NCI-H187 treated with DMSO at 0.1 percent for 48 hours (cell line): ENCODE results near the gene FBN2.

Source experiments
- DNase-seq: peaks from one replicate; lab custom pipeline; 2025; lab: John Stamatoyannopoulos, UW

FBN2 gene

GRCh38 chr5:128304791-128305190, 233.3 kb downstream of the FBN2 start:
- DNase-seq: no peak

GRCh38 chr5:128304088-128304487, 234.0 kb downstream of the FBN2 start:
- no peak for DNase-seq

GRCh38 chr5:128303593-128303992, 234.5 kb downstream of the FBN2 start:
- no peak for DNase-seq

DNA sequence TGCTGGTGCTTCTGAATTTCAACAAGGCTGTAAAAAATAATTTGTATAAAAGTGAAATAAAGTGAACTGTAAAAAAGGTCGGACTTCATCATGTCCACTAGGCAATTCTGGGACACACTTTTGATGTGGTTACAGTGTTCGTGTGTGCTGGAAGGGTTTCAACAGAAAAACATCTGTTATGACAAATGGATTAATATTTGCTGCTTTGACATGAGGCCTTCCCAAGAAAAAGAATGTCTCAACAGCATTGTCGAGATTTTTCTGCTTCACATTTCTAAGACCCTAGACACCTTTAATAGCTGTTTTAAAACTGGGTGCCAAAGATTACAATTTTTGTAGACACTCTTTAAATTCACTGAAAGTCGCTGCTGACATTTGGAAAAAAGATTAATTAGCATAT, 237.9 kb downstream of the FBN2 start:
- no peak for DNase-seq

GRCh38 chr5:128290152-128290858, 247.7 kb downstream of the FBN2 start:
- DNase-seq: no peak

- DNase-seq: no peak
Measured at GRCh38 chr5:128287740-128288139, 250.3 kb downstream of the FBN2 start.

GRCh38 chr5:128284236-128284635, 253.8 kb downstream of the FBN2 start:
- no peak for DNase-seq

DNA sequence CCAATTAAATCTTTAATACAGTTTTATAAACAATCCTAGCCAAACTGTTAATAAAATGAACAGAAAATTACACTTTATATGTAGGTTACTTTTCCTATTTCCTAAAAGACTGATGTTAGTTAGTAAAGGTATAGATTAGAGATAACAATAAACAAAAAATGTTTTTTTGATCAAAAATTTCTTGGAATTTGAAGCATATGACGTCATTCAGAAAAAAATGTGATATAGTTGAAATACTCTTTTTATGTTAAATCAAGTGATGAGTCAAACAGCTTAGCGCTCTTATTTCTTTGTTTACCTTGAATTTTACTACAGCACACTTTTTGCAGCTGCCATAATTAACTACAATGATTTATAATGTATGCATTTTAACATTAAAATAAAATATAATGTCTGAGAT, 258.7 kb downstream of the FBN2 start:
- DNase-seq: no peak

DNA sequence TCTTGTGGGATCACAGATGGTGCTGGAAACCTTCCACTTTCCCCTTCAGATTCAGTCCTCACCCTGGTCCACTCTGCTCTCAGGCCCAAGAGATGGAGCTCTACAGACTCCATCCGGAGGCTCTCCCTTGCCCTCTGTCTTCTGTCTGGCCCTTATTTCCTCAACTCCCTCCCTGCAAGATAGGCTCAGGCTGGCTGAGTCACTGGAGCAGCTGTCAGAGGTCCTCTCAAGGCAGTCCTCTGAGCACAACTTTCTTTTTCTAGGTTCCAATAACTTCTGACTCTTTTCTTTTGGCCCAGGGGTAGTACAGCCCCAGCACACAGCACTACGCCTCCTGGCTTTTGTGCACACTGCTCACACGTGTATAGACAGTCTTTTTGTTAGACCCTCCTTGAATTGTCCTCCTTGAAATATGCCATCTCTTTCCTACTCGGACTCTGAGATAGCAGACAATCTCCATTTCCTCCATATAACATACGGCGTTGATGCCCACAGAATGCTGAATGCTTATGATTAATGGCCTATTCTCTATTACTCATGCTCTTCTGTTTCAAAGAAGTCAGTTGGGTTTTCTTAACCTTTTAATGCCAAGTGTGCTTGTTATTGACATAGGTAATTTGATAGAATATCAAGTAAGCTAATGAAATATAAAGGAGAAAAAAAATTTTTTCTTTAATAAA, 261.4 kb downstream of the FBN2 start:
- DNase-seq: no peak

- no peak for DNase-seq
Measured at GRCh38 chr5:128274441-128274840, 263.6 kb downstream of the FBN2 start.

DNA sequence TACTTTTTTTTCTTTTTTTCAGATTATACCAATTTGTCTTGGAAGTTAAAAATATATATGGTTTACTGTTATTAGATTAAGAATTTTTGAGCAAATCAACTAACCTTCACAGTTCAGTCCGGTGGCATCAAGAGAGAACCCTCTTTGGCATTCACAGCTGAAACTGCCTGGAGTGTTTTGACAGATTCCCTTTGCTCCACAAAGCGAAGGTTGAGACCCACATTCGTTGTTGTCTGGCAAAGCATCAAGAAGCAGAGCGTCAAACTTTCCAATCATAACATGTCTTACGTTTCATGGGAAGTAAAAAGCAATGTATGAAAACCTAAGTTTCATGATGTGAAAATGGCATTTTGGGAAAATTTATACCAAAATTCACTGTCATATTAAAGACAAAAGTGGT, 264.3 kb downstream of the FBN2 start:
- no peak for DNase-seq

DNA sequence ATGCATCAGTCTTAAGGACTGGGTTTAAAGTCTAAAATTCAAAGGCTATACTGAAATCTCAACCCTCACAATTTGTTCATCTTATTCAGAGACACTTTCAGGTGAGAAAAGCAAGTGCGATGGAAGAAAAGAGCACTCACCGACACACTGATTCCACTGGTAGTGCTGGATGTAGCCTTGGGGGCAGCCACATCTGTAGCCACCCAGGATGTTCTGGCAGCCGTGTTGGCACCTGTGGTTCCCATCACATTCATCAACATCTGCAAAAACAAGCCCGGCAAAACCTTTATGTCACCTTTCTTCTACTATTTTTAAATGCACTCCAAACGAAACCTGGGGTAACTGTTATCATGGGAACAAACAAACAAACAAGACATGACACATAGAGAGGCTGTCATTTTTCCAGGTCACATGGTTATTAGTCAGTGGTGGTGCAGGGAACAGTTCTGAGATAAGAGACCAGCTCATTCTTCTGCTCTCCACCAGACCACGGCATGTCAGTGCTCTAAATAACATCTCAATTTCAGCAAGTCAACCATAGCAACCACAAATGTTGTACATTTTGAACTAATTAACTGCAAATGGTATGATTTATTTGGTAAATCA, 266.1 kb downstream of the FBN2 start:
- no peak for DNase-seq

DNA sequence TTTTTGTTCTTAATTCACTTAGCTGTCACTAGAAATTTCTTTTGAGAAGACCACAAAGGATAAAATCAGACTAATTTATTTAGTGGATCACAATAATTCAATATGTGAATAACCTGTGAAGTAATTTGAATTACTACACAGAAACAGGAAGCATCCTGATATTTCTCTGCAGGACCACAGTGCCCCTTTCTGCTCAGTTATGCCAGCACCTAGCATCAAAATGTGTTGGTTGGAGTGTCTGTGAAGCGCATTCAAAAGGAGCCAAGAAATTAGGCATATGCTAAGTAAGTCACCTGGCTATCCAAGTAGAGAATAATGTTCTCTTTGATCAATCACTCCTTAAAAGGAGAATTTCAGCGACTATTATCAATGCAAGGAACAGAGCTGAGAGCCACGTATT, 267.0 kb downstream of the FBN2 start:
- no peak for DNase-seq

- no peak for DNase-seq
Measured at GRCh38 chr5:128264564-128265360, 273.3 kb downstream of the FBN2 start.

DNA sequence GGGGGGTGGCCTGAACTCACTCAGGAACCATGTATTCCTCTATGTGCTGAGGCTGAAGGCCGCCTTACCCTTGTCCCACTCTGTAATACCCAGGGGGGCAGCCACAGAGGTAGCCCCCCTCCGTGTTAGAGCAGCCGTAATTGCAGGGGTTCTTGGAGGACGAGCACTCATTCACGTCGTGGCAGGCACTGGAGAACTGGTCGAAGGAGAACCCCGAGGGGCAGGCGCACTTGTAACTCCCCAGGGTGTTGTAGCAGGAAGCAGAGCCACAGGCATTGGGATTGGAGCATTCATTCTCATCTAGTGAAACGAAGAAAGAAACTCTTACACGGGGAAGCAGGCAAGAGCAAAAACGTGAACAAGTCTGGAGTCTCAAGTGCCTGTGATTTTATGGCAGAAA, 274.7 kb downstream of the FBN2 start:
- DNase-seq: no peak

GRCh38 chr5:128262911-128263310, 275.1 kb downstream of the FBN2 start:
- no peak for DNase-seq

DNA sequence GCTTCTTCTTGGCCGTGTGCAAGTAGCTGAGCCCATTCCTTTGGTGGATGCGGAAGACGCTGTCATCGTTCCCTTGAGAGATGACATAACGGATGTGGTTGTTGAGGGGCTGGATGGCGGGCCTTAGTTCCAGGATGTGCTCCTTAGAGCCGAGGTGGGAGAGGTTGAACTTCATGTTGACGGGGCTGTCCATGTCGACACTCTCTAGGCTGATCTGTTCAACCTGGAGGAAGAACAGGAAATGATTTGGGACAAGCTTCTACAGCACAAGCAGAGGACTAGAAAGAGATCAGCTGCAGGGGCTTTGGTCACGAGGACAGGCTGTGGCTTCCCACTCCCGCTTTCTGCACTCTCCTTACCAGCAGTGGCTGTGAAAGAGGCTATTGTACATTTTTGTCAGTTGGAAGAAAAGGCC, 278.4 kb downstream of the FBN2 start:
- DNase-seq: no peak

- DNase-seq: no peak
Measured at GRCh38 chr5:128258372-128258771, 279.7 kb downstream of the FBN2 start.

- no peak for DNase-seq
Measured at GRCh38 chr5:128257076-128257475, 281.0 kb downstream of the FBN2 start.

DNA sequence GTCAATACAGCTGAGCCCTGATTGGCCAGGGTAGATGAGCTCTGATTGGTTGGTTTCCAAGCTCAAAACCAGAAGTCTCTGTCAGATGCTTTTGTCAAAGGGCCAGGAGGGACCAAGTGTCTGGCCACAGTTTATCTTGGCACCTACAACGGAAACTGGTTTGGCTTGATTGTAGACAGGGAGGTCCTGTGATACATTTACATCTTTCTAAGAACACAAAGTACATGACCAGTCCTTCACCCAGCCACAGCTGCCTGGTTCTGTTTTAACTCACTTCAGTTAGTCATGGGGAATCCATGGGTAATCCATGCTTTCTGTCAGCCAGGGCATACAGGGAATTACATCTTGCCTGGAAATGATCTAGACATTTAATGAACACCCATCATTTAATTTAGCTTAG, 283.3 kb downstream of the FBN2 start:
- DNase-seq: no peak

DNA sequence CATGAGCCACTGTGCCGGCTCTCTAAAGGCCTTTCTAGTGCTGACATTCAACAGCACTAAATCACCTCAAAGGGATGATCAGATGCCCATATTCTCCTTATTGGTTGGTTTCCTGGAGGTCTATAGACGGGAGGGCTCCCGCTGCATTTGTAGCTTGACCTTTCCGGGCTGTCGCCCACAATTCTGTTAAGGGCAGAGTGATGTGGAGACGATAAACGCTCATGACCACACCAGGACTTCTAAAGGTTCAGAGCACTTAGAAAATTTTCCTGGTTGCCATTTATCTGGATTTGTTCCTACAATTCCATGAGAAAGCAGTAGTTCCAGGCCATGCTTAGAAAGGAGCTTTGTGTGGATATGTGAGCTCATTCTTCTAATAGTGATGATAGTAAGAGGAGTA, 284.2 kb downstream of the FBN2 start:
- DNase-seq: no peak

GRCh38 chr5:128253161-128253560, 284.9 kb downstream of the FBN2 start:
- DNase-seq: no peak

- no peak for DNase-seq
Measured at GRCh38 chr5:128252756-128253155, 285.3 kb downstream of the FBN2 start.
